ENCODE results near the gene CKM.

Gene CKM

GRCh38 chr19:45348367-45349125 is 25.9 kb upstream of the CKM start:
- Mint-ChIP-seq H3K9me3 (no peaks in the 10 kb centered on the region), H3K4me1 (no peaks in the 10 kb centered on the region), H3K27ac (no peak overlapping the region), H3K36me3 (ENCODE audit: low read depth) (peaks cover 5% of the 10 kb centered on the region), H3K4me3 (no peak overlapping the region), H3K27me3 (ENCODE audit: low read depth) (peaks cover 32% of the 10 kb centered on the region)
- TF ChIP-seq CTCF (IDR thresholded peaks at IDR 0.05; ENCODE audit: unreplicated experiment in 3 of 3), result no peak

- Mint-ChIP-seq H3K4me1 (no peaks in the 10 kb centered on the region), H3K9me3 (no peaks in the 10 kb centered on the region), H3K27ac (no peak overlapping the region), H3K36me3 (ENCODE audit: low read depth) (no peaks in the 10 kb centered on the region), H3K4me3 (no peak overlapping the region), H3K27me3 (ENCODE audit: low read depth) (peaks cover 34% of the 10 kb centered on the region)
- no peak for TF ChIP-seq CTCF (IDR thresholded peaks at IDR 0.05; ENCODE audit: unreplicated experiment in 3 of 3)
Measured at GRCh38 chr19:45347570-45348366, 25.1 kb upstream of the CKM start.

- Mint-ChIP-seq H3K9me3 (no peaks in the 10 kb centered on the region), H3K4me3 (no peak overlapping the region), H3K36me3 (ENCODE audit: low read depth) (no peaks in the 10 kb centered on the region), H3K27me3 (ENCODE audit: low read depth) (peaks cover 34% of the 10 kb centered on the region), H3K4me1 (no peaks in the 10 kb centered on the region), H3K27ac (no peak overlapping the region)
- TF ChIP-seq CTCF (IDR thresholded peaks at IDR 0.05; ENCODE audit: unreplicated experiment in 3 of 3), result no peak
Measured at GRCh38 chr19:45346449-45346848, 23.8 kb upstream of the CKM start.

- Mint-ChIP-seq H3K9me3 (no peaks in the 10 kb centered on the region), H3K27me3 (ENCODE audit: low read depth) (peaks cover 34% of the 10 kb centered on the region), H3K4me1 (no peaks in the 10 kb centered on the region), H3K36me3 (ENCODE audit: low read depth) (no peaks in the 10 kb centered on the region), H3K4me3 (no peak overlapping the region), H3K27ac (no peak overlapping the region)
- TF ChIP-seq CTCF (IDR thresholded peaks at IDR 0.05; ENCODE audit: unreplicated experiment in 3 of 3), result no peak
Measured at GRCh38 chr19:45345506-45345860, 22.8 kb upstream of the CKM start.

GRCh38 chr19:45344621-45345505 is 22.2 kb upstream of the CKM start:
- H3K4me3 Mint-ChIP-seq, result no peak overlapping the region
- H3K4me1 Mint-ChIP-seq, result no peaks in the 10 kb centered on the region
- TF ChIP-seq CTCF (IDR thresholded peaks at IDR 0.05; ENCODE audit: unreplicated experiment in 3 of 3), result no peak
- no peaks in the 10 kb centered on the region for H3K36me3 Mint-ChIP-seq (ENCODE audit: low read depth)
- peaks cover 40% of the 10 kb centered on the region for H3K27me3 Mint-ChIP-seq (ENCODE audit: low read depth)
- H3K9me3 Mint-ChIP-seq, result no peaks in the 10 kb centered on the region
- no peak overlapping the region for H3K27ac Mint-ChIP-seq
